Brain microvascular endothelial cell (primary cell): ENCODE measurements around the gene VSIG8.

ENCODE experiments used
- DNase-seq: peaks from one replicate; pipeline ENCODE4 v3.0.0-alpha.2; 2020
- H3K27ac ChIP-seq: fragments of 250-450 bp; sonication (Bioruptor Pico); 2 replicates; pipeline ENCODE4 v1.5.1; 2020; ENCODE audit warnings: mild to moderate bottlenecking, moderate library complexity
- H3K27me3 ChIP-seq: fragments of 250-450 bp; sonication (Bioruptor Pico); replicated peaks from 2 replicates; pipeline ENCODE4 v1.5.1; 2020; ENCODE audit warnings: mild to moderate bottlenecking
- H3K36me3 ChIP-seq: fragments of 250-450 bp; sonication (Bioruptor Pico); replicated peaks from 2 replicates; pipeline ENCODE4 v1.5.1; 2020; ENCODE audit warnings: mild to moderate bottlenecking
- H3K4me3 ChIP-seq: 2 replicates; pipeline ENCODE4 v1.5.1; 2011; ENCODE audit warnings: low read depth, mild to moderate bottlenecking, control low read depth, low read length, moderate library complexity
- CTCF ChIP-seq: IDR thresholded peaks from 2 replicates; pipeline ENCODE4 v1.5.1; 2011; ENCODE audit warnings: low read depth, mild to moderate bottlenecking, moderate library complexity, low read length, control low read depth, inconsistent platforms; ENCODE audit errors: missing control alignments
- in situ Hi-C: cut with HindIII; loops from 2 replicates; pipeline ENCODE4 v1.10.0; 2017; ENCODE audit warnings: low sequenced_read_pairs, low pct_ligation_motif_present

Gene VSIG8

GRCh38 chr1:159867664-159868026, 5.2 kb upstream of the VSIG8 start:
- no peak overlapping the region for H3K27ac ChIP-seq
- H3K36me3 ChIP-seq, result no peaks in the 10 kb centered on the region
- no peak overlapping the region for H3K4me3 ChIP-seq
- TF ChIP-seq CTCF, result no peak
- in situ Hi-C loops, result no loop called here
- no peak for DNase-seq
- no peaks in the 10 kb centered on the region for H3K27me3 ChIP-seq

- no peak for DNase-seq
- Histone ChIP-seq H3K36me3 (no peaks in the 10 kb centered on the region), H3K27me3 (no peaks in the 10 kb centered on the region), H3K27ac (no peak overlapping the region), H3K4me3 (no peak overlapping the region)
- in situ Hi-C loops, result no loop called here
- TF ChIP-seq CTCF, result no peak
Measured at GRCh38 chr1:159866905-159867663, 4.6 kb upstream of the VSIG8 start.

GRCh38 chr1:159866066-159866465, 3.6 kb upstream of the VSIG8 start:
- no peak for TF ChIP-seq CTCF
- no peak for DNase-seq
- in situ Hi-C loops, result no loop called here
- H3K36me3 ChIP-seq, result no peaks in the 10 kb centered on the region
- H3K27me3 ChIP-seq, result no peaks in the 10 kb centered on the region
- H3K4me3 ChIP-seq, result no peak overlapping the region
- H3K27ac ChIP-seq, result no peak overlapping the region

- H3K27me3 ChIP-seq, result no peaks in the 10 kb centered on the region
- in situ Hi-C loops, result no loop called here
Measured at GRCh38 chr1:159864262-159864661, 1.8 kb upstream of the VSIG8 start.

GRCh38 chr1:159862031-159862430, 426 bp downstream of the VSIG8 start:
- TF ChIP-seq CTCF, result no peak
- no peaks in the 10 kb centered on the region for H3K36me3 ChIP-seq

More at GRCh38 chr1:159864262-159864661, 1.8 kb upstream of the VSIG8 start:
- TF ChIP-seq CTCF, result no peak
- no peak for DNase-seq
- H3K4me3 ChIP-seq, result no peak overlapping the region
- H3K36me3 ChIP-seq, result no peaks in the 10 kb centered on the region
- H3K27ac ChIP-seq, result no peak overlapping the region

GRCh38 chr1:159861218-159861617, 1.2 kb downstream of the VSIG8 start:
- H3K36me3 ChIP-seq, result no peaks in the 10 kb centered on the region
- in situ Hi-C loops, result no loop called here
- no peak overlapping the region for H3K27ac ChIP-seq
- H3K27me3 ChIP-seq, result no peaks in the 10 kb centered on the region
- no peak for DNase-seq
- TF ChIP-seq CTCF, result no peak
- H3K4me3 ChIP-seq, result no peak overlapping the region

More at GRCh38 chr1:159862031-159862430, 426 bp downstream of the VSIG8 start:
- no peaks in the 10 kb centered on the region for H3K27me3 ChIP-seq
- DNase-seq, result no peak
- in situ Hi-C loops, result no loop called here
- H3K4me3 ChIP-seq, result no peak overlapping the region
- no peak overlapping the region for H3K27ac ChIP-seq
